OCI-M2 (cell line): ENCODE measurements around the gene BRINP3.

Experiments
- DNase-seq: peaks from one replicate; lab custom pipeline; 2025; ENCODE audit not compliant: unreplicated experiment; lab: John Stamatoyannopoulos, UW

The BRINP3 gene

GRCh38 chr1:190453550-190453949 lies 24.1 kb downstream of the BRINP3 start:
- DNase-seq, result no peak

GRCh38 chr1:190452272-190452848 lies 25.3 kb downstream of the BRINP3 start:
- no peak for DNase-seq

GRCh38 chr1:190444464-190444863 lies 33.2 kb downstream of the BRINP3 start:
- DNase-seq, result no peak

GRCh38 chr1:190439447-190439846 lies 38.2 kb downstream of the BRINP3 start:
- DNase-seq, result no peak

GRCh38 chr1:190436615-190437014 lies 41.0 kb downstream of the BRINP3 start:
- DNase-seq, result no peak

GRCh38 chr1:190429932-190430331 lies 47.7 kb downstream of the BRINP3 start:
- no peak for DNase-seq

GRCh38 chr1:190429141-190429540 lies 48.5 kb downstream of the BRINP3 start:
- no peak for DNase-seq

GRCh38 chr1:190416239-190416638 lies 61.4 kb downstream of the BRINP3 start:
- DNase-seq, result no peak

- DNase-seq, result no peak
Observed at GRCh38 chr1:190413142-190413541, 64.5 kb downstream of the BRINP3 start.

- DNase-seq, result no peak
Observed at GRCh38 chr1:190403402-190403801, 74.3 kb downstream of the BRINP3 start.

- no peak for DNase-seq
Observed at GRCh38 chr1:190399233-190399632, 78.4 kb downstream of the BRINP3 start.

- no peak for DNase-seq
Observed at GRCh38 chr1:190391582-190391981, 86.1 kb downstream of the BRINP3 start.

- DNase-seq, result no peak
Observed at GRCh38 chr1:190377991-190378390, 99.7 kb downstream of the BRINP3 start.

GRCh38 chr1:190377294-190377693 lies 100.4 kb downstream of the BRINP3 start:
- DNase-seq, result no peak

GRCh38 chr1:190376044-190376443 lies 101.6 kb downstream of the BRINP3 start:
- DNase-seq, result no peak

- DNase-seq, result no peak
Observed at GRCh38 chr1:190373705-190374336, 103.8 kb downstream of the BRINP3 start.

- no peak for DNase-seq
Observed at GRCh38 chr1:190367200-190367599, 110.5 kb downstream of the BRINP3 start.

GRCh38 chr1:190365283-190365682 lies 112.4 kb downstream of the BRINP3 start:
- no peak for DNase-seq

GRCh38 chr1:190353538-190354101 lies 124.0 kb downstream of the BRINP3 start:
- DNase-seq, result no peak

GRCh38 chr1:190344454-190344853 lies 133.2 kb downstream of the BRINP3 start:
- no peak for DNase-seq

- no peak for DNase-seq
Observed at GRCh38 chr1:190338829-190339228, 138.8 kb downstream of the BRINP3 start.

GRCh38 chr1:190328871-190329270 lies 148.8 kb downstream of the BRINP3 start:
- DNase-seq, result no peak

- DNase-seq, result no peak
Observed at GRCh38 chr1:190328361-190328760, 149.3 kb downstream of the BRINP3 start.
